Measurements from ENCODE around the gene RAP1GAP2. TPM values are rescaled to one million over a fixed set of nuclear protein-coding genes. Genes with fewer than 3 reads are reported as not detected.

The RAP1GAP2 gene
- total RNA-seq, 4 donors from 2014 or later, result 10.8 to 18.3 (median 12.6) TPM

DNA sequence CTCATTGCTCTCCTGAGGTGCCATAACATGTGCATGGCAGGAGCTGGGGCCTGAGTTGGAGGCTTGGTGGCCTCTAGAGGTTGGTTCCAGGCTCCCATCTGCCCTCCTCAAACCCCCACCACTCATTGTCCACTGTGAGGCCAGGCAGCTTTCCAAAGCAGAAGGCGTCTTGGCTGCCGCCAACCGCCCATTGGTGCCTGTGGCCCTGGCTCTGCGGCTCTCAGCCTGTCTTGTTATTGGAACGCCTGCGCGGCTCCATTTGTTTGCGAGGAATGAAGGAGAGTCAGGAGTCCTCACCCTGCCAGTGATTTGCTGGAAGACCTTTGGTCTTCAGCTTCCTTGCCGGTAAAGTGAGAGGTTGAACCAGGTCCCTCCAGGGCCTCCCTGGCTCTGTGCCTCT, 223.5 kb downstream of the RAP1GAP2 start:
- no peaks in the 10 kb centered on the region for H3K4me1 ChIP-seq
- no peak for DNase-seq (ENCODE audit: low spot score in 2 of 2)
- WGBS, result 62% methylated on average over 3 of the region's 9 CpGs
- H3K27me3 ChIP-seq, result no peaks in the 10 kb centered on the region
- no peak overlapping the region for H3K4me3 ChIP-seq
- peaks cover 22% of the 10 kb centered on the region for H3K36me3 ChIP-seq
- no peak for TF ChIP-seq POLR2AphosphoS5 (IDR thresholded peaks at IDR 0.05)
- TF ChIP-seq EP300 (IDR thresholded peaks at IDR 0.05), result no peak
- TF ChIP-seq CTCF (IDR thresholded peaks at IDR 0.05), result no peak
- no peaks in the 10 kb centered on the region for H3K9me3 ChIP-seq
- H3K27ac ChIP-seq, result no peak overlapping the region

GRCh38 chr17:3020381-3020780, 224.1 kb downstream of the RAP1GAP2 start:
- TF ChIP-seq CTCF (IDR thresholded peaks at IDR 0.05) (no peak), POLR2AphosphoS5 (IDR thresholded peaks at IDR 0.05) (no peak), POLR2A (IDR thresholded peaks at IDR 0.05) (no peak), EP300 (IDR thresholded peaks at IDR 0.05) (no peak)
- 98% methylated on average over 15 of the region's 16 CpGs for WGBS
- H3K9me3 ChIP-seq, result no peaks in the 10 kb centered on the region
- peaks cover 22% of the 10 kb centered on the region for H3K36me3 ChIP-seq
- H3K27me3 ChIP-seq, result no peaks in the 10 kb centered on the region
- DNase-seq (ENCODE audit: low spot score in 2 of 2), result no peak
- H3K4me1 ChIP-seq, result no peaks in the 10 kb centered on the region
- no peak overlapping the region for H3K27ac ChIP-seq
- no peak overlapping the region for H3K4me3 ChIP-seq

DNA sequence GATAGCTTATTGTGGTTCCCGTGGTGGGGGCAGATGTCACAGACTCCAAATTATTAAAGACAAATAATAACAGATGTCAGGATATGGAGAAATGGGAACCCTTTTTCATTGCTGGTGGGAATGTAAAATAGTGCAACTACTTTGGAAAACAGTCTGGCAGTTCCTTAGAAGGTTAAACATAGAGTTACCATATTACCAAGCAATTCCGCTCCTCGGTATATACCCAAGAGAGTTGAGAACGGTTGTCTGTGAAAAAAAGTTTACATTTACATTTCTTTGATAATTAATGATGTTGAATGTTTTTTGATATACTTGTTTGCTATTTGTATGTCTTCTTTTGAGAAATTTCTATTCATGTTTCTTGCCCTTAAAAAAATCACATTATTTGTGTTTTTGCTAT, 226.0 kb downstream of the RAP1GAP2 start:
- Histone ChIP-seq H3K27ac (no peak overlapping the region), H3K36me3 (peaks cover 30% of the 10 kb centered on the region), H3K4me3 (no peak overlapping the region), H3K9me3 (no peaks in the 10 kb centered on the region), H3K4me1 (no peaks in the 10 kb centered on the region), H3K27me3 (no peaks in the 10 kb centered on the region)
- TF ChIP-seq CTCF (IDR thresholded peaks at IDR 0.05) (no peak), POLR2AphosphoS5 (IDR thresholded peaks at IDR 0.05) (no peak), POLR2A (IDR thresholded peaks at IDR 0.05) (no peak), EP300 (IDR thresholded peaks at IDR 0.05) (no peak)
- DNase-seq (ENCODE audit: low spot score in 2 of 2), result no peak
- 92% methylated on average over 4 of the region's 4 CpGs for WGBS

GRCh38 chr17:3024346-3024745, 228.1 kb downstream of the RAP1GAP2 start:
- DNase-seq (ENCODE audit: low spot score in 2 of 2), result no peak
- H3K27ac ChIP-seq, result no peak overlapping the region
- no peaks in the 10 kb centered on the region for H3K9me3 ChIP-seq
- 94% methylated on average over 2 of the region's 2 CpGs for WGBS
- no peak overlapping the region for H3K4me3 ChIP-seq
- H3K4me1 ChIP-seq, result no peaks in the 10 kb centered on the region
- H3K27me3 ChIP-seq, result no peaks in the 10 kb centered on the region
- H3K36me3 ChIP-seq, result peaks cover 26% of the 10 kb centered on the region
- TF ChIP-seq CTCF (IDR thresholded peaks at IDR 0.05) (no peak), POLR2A (IDR thresholded peaks at IDR 0.05) (no peak), POLR2AphosphoS5 (IDR thresholded peaks at IDR 0.05) (no peak), EP300 (IDR thresholded peaks at IDR 0.05) (no peak)

- peak; percentile 43 to 70 for DNase-seq (ENCODE audit: low spot score in 2 of 2)
- WGBS, result 80% methylated on average over 8 of the region's 17 CpGs
- H3K27me3 ChIP-seq, result no peaks in the 10 kb centered on the region
- TF ChIP-seq EP300 (IDR thresholded peaks at IDR 0.05) (no peak), POLR2A (IDR thresholded peaks at IDR 0.05) (no peak), CTCF (IDR thresholded peaks at IDR 0.05) (no peak), POLR2AphosphoS5 (IDR thresholded peaks at IDR 0.05) (no peak)
- no peak overlapping the region for H3K27ac ChIP-seq
- H3K4me1 ChIP-seq, result peaks cover 3% of the 10 kb centered on the region
- no peaks in the 10 kb centered on the region for H3K9me3 ChIP-seq
- H3K4me3 ChIP-seq, result no peak overlapping the region
- H3K36me3 ChIP-seq, result peaks cover 21% of the 10 kb centered on the region
These were observed 229.3 kb downstream of the RAP1GAP2 start for GRCh38 chr17:3025421-3026124.
